Measurements from ENCODE around the gene P2RY14. TPM values are rescaled to one million over a fixed set of nuclear protein-coding genes. Genes with fewer than 3 reads are reported as not detected.

Gene P2RY14
- total RNA-seq, 1 donor from 2014 or later = not detected

DNA sequence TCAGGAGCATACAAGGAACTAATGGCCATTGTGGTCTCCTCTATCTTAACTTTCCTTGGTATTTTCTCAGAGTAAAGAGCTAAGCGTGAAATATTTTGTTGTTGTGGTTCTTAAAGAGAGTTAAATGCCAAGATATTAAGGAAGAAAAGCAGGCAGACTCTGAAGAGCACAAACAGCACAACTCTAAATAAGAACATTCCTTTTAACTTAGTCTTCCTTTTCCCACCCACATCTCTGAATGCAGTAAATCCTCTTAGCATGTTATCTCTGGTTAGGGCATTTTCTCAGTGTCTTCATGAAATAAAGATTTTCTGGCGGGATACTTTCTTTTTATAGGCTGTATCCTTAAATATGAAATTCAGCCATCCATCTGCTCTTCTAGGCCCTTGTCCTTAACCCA lies 36.8 kb upstream of the P2RY14 start:
- DNase-seq = no peak
- TF ChIP-seq, protein P1, sequence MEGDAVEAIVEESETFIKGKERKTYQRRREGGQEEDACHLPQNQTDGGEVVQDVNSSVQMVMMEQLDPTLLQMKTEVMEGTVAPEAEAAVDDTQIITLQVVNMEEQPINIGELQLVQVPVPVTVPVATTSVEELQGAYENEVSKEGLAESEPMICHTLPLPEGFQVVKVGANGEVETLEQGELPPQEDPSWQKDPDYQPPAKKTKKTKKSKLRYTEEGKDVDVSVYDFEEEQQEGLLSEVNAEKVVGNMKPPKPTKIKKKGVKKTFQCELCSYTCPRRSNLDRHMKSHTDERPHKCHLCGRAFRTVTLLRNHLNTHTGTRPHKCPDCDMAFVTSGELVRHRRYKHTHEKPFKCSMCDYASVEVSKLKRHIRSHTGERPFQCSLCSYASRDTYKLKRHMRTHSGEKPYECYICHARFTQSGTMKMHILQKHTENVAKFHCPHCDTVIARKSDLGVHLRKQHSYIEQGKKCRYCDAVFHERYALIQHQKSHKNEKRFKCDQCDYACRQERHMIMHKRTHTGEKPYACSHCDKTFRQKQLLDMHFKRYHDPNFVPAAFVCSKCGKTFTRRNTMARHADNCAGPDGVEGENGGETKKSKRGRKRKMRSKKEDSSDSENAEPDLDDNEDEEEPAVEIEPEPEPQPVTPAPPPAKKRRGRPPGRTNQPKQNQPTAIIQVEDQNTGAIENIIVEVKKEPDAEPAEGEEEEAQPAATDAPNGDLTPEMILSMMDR (IDR thresholded peaks at IDR 0.05; ENCODE audit: partially characterized antibody, unreplicated experiment) = no peak
- Mint-ChIP-seq H3K36me3 (ENCODE audit: unreplicated experiment) (no peaks in the 10 kb centered on the region), H3K4me3 (ENCODE audit: unreplicated experiment) (no peak overlapping the region), H3K27ac (ENCODE audit: unreplicated experiment) (no peak overlapping the region), H3K9me3 (ENCODE audit: unreplicated experiment) (no peaks in the 10 kb centered on the region), H3K27me3 (ENCODE audit: unreplicated experiment) (peaks cover 2% of the 10 kb centered on the region), H3K4me1 (ENCODE audit: low read depth, unreplicated experiment) (peaks cover 1% of the 10 kb centered on the region)

GRCh38 chr3:151314593-151314992 lies 36.3 kb upstream of the P2RY14 start:
- Mint-ChIP-seq H3K9me3 (ENCODE audit: unreplicated experiment) (no peaks in the 10 kb centered on the region), H3K4me3 (ENCODE audit: unreplicated experiment) (no peak overlapping the region), H3K4me1 (ENCODE audit: low read depth, unreplicated experiment) (peaks cover 1% of the 10 kb centered on the region), H3K27me3 (ENCODE audit: unreplicated experiment) (peaks cover under 1% of the 10 kb centered on the region), H3K27ac (ENCODE audit: unreplicated experiment) (no peak overlapping the region), H3K36me3 (ENCODE audit: unreplicated experiment) (no peaks in the 10 kb centered on the region)
- no peak for DNase-seq
- TF ChIP-seq, protein P1 (IDR thresholded peaks at IDR 0.05; ENCODE audit: partially characterized antibody, unreplicated experiment) = no peak

DNA sequence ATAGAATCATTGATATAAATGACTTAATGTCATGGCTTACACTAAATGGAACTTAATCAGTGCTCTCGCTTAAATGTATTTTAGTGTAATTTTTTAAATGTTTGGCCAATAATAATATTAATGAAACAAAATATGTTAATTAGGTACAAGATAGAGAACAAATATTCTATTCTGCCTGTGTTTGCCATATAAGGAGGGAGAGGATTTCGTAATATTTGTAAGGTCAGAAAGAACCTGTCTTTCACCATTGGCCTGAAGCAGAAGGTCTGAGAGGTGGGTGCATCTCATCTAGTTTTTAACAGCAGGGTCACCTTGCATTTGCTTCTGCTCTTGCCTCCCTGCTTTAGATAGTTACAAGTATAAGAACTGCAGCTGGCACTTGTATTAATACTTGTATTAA lies 35.8 kb upstream of the P2RY14 start:
- TF ChIP-seq, protein P1 (IDR thresholded peaks at IDR 0.05; ENCODE audit: partially characterized antibody, unreplicated experiment) = no peak
- Mint-ChIP-seq H3K36me3 (ENCODE audit: unreplicated experiment) (no peaks in the 10 kb centered on the region), H3K27me3 (ENCODE audit: unreplicated experiment) (no peaks in the 10 kb centered on the region), H3K4me1 (ENCODE audit: low read depth, unreplicated experiment) (peaks cover 1% of the 10 kb centered on the region), H3K9me3 (ENCODE audit: unreplicated experiment) (no peaks in the 10 kb centered on the region), H3K4me3 (ENCODE audit: unreplicated experiment) (no peak overlapping the region), H3K27ac (ENCODE audit: unreplicated experiment) (no peak overlapping the region)
- DNase-seq = no peak

- TF ChIP-seq, protein P1 (IDR thresholded peaks at IDR 0.05; ENCODE audit: partially characterized antibody, unreplicated experiment) = no peak
- H3K4me3 Mint-ChIP-seq (ENCODE audit: unreplicated experiment) = no peak overlapping the region
- H3K27ac Mint-ChIP-seq (ENCODE audit: unreplicated experiment) = no peak overlapping the region
- peaks cover 1% of the 10 kb centered on the region for H3K4me1 Mint-ChIP-seq (ENCODE audit: low read depth, unreplicated experiment)
- H3K36me3 Mint-ChIP-seq (ENCODE audit: unreplicated experiment) = no peaks in the 10 kb centered on the region
- no peaks in the 10 kb centered on the region for H3K27me3 Mint-ChIP-seq (ENCODE audit: unreplicated experiment)
- H3K9me3 Mint-ChIP-seq (ENCODE audit: unreplicated experiment) = no peaks in the 10 kb centered on the region
- no peak for DNase-seq
Observed at GRCh38 chr3:151312972-151313371, 34.6 kb upstream of the P2RY14 start.

GRCh38 chr3:151309566-151309965 lies 31.2 kb upstream of the P2RY14 start:
- no peaks in the 10 kb centered on the region for H3K9me3 Mint-ChIP-seq (ENCODE audit: unreplicated experiment)
- peaks cover 1% of the 10 kb centered on the region for H3K4me1 Mint-ChIP-seq (ENCODE audit: low read depth, unreplicated experiment)
- TF ChIP-seq, protein P1 (IDR thresholded peaks at IDR 0.05; ENCODE audit: partially characterized antibody, unreplicated experiment) = no peak
- no peak for DNase-seq
- no peak overlapping the region for H3K4me3 Mint-ChIP-seq (ENCODE audit: unreplicated experiment)
- H3K36me3 Mint-ChIP-seq (ENCODE audit: unreplicated experiment) = no peaks in the 10 kb centered on the region
- H3K27me3 Mint-ChIP-seq (ENCODE audit: unreplicated experiment) = no peaks in the 10 kb centered on the region
- H3K27ac Mint-ChIP-seq (ENCODE audit: unreplicated experiment) = no peak overlapping the region

All from glutamatergic neuron (in vitro differentiated cells).